K562 (cell line): ENCODE data around the gene EHBP1L1.

ENCODE experiments used
- CTCF ChIP-seq, 3 experiments: IDR thresholded peaks in 2 of 3; conservative IDR thresholded peaks in 1 of 3; 2 replicates each; pipeline ENCODE4 v1.5.1; 2011 to 2012; ENCODE audit warnings: low read length in 3 of 3, mild to moderate bottlenecking in 3 of 3, control low read depth in 2 of 3, improper control_type of control experiment in 1 of 3, inconsistent platforms in 1 of 3, low read depth in 1 of 3, mixed read lengths in 1 of 3, moderate library complexity in 1 of 3; ENCODE audit not compliant: insufficient read depth in 2 of 3
- EHMT2 ChIP-seq: fragments of 450-650 bp; IDR thresholded peaks from 2 replicates; pipeline ENCODE4 v1.6.1; 2018; ENCODE audit warnings: antibody characterized with exemption
- EZH2 ChIP-seq: IDR thresholded peaks from 2 replicates; pipeline ENCODE4 v1.6.1; 2012; ENCODE audit warnings: low read depth, mild to moderate bottlenecking, inconsistent platforms, low read length, borderline replicate concordance
- HDAC2 ChIP-seq: fragments of 450-650 bp; IDR thresholded peaks from 2 replicates; pipeline ENCODE4 v1.6.1; 2016; ENCODE audit warnings: mild to moderate bottlenecking
- HDAC6 ChIP-seq: IDR thresholded peaks from 2 replicates; pipeline ENCODE4 v1.6.1; 2012; ENCODE audit warnings: low read depth, mild to moderate bottlenecking, control low read depth, inconsistent platforms, low read length, moderate library complexity
- HNRNPLL ChIP-seq: fragments of 200-400 bp; formaldehyde crosslinking; IDR thresholded peaks from 2 replicates; pipeline ENCODE4 v1.6.1; 2017; ENCODE audit warnings: low read length, low read depth, mild to moderate bottlenecking; ENCODE audit not compliant: poor library complexity, severe bottlenecking
- MBD2 ChIP-seq: sonication (generic); IDR thresholded peaks from 2 replicates; pipeline ENCODE4 v1.6.1; 2016; ENCODE audit warnings: low read depth, borderline replicate concordance
- MYC ChIP-seq, 2 experiments: fragments of 250-450 bp in 1 of 2; sonication (Bioruptor Pico) in 1 of 2; IDR thresholded peaks; 2 replicates each; pipeline versions ENCODE4 v1.5.1 to v1.6.1; 2012 to 2021; ENCODE audit warnings: low read depth in 2 of 2, borderline replicate concordance in 1 of 2, improper control_type of control experiment in 1 of 2, low read length in 1 of 2, mild to moderate bottlenecking in 1 of 2, moderate library complexity in 1 of 2
- PHF20 ChIP-seq: fragments of 450-650 bp; IDR thresholded peaks from 2 replicates; pipeline ENCODE4 v1.6.1; 2018; ENCODE audit not compliant: partially characterized antibody
- RAD21 ChIP-seq, 2 experiments: fragments of 250-450 bp in 1 of 2; fragments of 450-650 bp in 1 of 2; sonication (Bioruptor Pico) in 1 of 2; formaldehyde crosslinking in 1 of 2; IDR thresholded peaks in 1 of 2; conservative IDR thresholded peaks in 1 of 2; 2 replicates each; pipeline versions ENCODE4 v1.4.0 to v1.8.0; 2020 to 2022; ENCODE audit warnings: mild to moderate bottlenecking in 2 of 2, moderate library complexity in 1 of 2
- RAD51 ChIP-seq: fragments of 450-650 bp; IDR thresholded peaks from 2 replicates; pipeline ENCODE4 v1.7.1; 2016; ENCODE audit warnings: low read depth, mild to moderate bottlenecking, borderline replicate concordance
- TGIF2 ChIP-seq: sonication (generic); formaldehyde crosslinking; IDR thresholded peaks from 2 replicates; pipeline ENCODE4 v1.8.1; 2022; ENCODE audit warnings: mild to moderate bottlenecking, missing genetic modification reagents, moderate library complexity
- ZNF311 ChIP-seq: fragments of 250-450 bp; sonication (Bioruptor Pico); IDR thresholded peaks from 2 replicates; pipeline ENCODE4 v1.4.0; 2020; ENCODE audit warnings: mild to moderate bottlenecking, moderate library complexity
- ZNF561 ChIP-seq: fragments of 450-650 bp; formaldehyde crosslinking; conservative IDR thresholded peaks from 2 replicates; pipeline ENCODE4 v1.4.0; 2020; ENCODE audit warnings: mild to moderate bottlenecking, moderate library complexity

DNA sequence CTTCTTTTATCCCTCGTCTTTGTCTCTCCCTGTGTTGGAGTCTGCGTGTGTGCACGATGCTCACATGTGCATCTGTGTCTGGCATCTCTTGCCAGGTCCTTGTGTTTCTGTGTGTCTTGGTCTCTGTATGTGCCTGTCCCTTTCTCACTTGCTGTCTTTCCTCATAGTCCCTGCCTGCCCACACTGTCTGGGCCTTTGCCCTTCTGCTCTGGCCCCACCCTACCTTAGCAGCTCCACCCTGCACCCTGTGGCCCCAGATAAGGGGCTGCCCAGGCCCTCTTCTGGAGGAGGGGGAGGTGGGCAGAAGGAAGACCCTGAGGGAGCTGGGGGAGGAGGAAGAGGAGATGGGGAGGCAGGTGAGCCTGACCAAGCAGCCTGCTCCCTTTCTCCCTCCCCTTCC lies 2.8 kb downstream of the EHBP1L1 start:
- TF ChIP-seq EHMT2: no peak
- no peak for TF ChIP-seq EZH2
- TF ChIP-seq PHF20: no peak
- TF ChIP-seq HDAC2: no peak
- no peak for TF ChIP-seq ZNF561 (CRISPR knock-in tag)
- no peak for TF ChIP-seq CTCF (IDR thresholded peaks at IDR 0.05 in 2 of 3, conservative IDR thresholded peaks at IDR 0.05 in 1 of 3; ENCODE audit: insufficient read depth in 2 of 3, low read depth in 1 of 3, low read length in 3 of 3)
- no peak for TF ChIP-seq TGIF2 (CRISPR knock-in tag)
- no peak for TF ChIP-seq MBD2
- no peak for TF ChIP-seq HDAC6
- TF ChIP-seq RAD51: no peak
- TF ChIP-seq HNRNPLL: no peak
- no peak for TF ChIP-seq MYC (IDR thresholded peaks at IDR 0.05; ENCODE audit: low read depth, low read length)
- no peak for TF ChIP-seq MYC (CRISPR knock-in tag; IDR thresholded peaks at IDR 0.05; ENCODE audit: borderline replicate concordance, low read depth)
- TF ChIP-seq ZNF311 (CRISPR knock-in tag): no peak
- TF ChIP-seq RAD21 (CRISPR knock-in tag; conservative IDR thresholded peaks at IDR 0.05 in 1 of 2, IDR thresholded peaks at IDR 0.05 in 1 of 2): no peak
